Transverse colon (tissue), 3 donors: ENCODE data around the gene TMEM150C.

ENCODE experiments used
- POLR2A ChIP-seq: fragments of 450-650 bp; IDR thresholded peaks from one replicate; pipeline ENCODE4 v1.6.1; 2016; ENCODE audit warnings: antibody characterized with exemption, mild to moderate bottlenecking, moderate library complexity
- TF ChIP-seq, protein P1 (sequence below), 5 experiments: fragments of 200-600 bp in 3 of 5; fragments of 450-650 bp in 2 of 5; sonication (generic) in 3 of 5; IDR thresholded peaks; 1 replicate in 2 of 5; 2 replicates in 3 of 5; pipeline ENCODE4 v1.5.1; 2016 to 2017; ENCODE audit warnings: antibody characterized with exemption in 5 of 5, inconsistent platforms in 3 of 5, mild to moderate bottlenecking in 2 of 5, moderate library complexity in 1 of 5

DNA sequence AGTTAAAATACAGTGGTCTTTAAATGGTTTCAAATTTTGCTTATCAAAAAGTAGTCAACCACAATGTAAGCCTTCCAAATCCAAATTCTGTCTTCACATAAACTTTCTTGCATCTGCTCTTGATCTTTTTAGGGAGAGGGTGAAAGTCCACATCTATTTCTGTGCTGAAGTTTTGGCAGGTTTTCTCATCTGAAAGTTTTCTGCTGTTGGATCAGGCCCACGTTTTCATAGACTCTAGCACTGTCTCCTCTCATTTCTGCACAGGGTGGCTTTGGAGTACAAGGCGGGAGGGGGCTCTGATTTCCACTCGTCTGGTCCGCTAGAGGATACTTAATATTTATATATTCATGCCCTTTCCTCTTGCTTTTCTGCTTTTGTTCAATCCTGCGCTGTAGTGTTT is 18.1 kb upstream of the TMEM150C start:
- no peak for TF ChIP-seq POLR2A
- TF ChIP-seq, protein P1, sequence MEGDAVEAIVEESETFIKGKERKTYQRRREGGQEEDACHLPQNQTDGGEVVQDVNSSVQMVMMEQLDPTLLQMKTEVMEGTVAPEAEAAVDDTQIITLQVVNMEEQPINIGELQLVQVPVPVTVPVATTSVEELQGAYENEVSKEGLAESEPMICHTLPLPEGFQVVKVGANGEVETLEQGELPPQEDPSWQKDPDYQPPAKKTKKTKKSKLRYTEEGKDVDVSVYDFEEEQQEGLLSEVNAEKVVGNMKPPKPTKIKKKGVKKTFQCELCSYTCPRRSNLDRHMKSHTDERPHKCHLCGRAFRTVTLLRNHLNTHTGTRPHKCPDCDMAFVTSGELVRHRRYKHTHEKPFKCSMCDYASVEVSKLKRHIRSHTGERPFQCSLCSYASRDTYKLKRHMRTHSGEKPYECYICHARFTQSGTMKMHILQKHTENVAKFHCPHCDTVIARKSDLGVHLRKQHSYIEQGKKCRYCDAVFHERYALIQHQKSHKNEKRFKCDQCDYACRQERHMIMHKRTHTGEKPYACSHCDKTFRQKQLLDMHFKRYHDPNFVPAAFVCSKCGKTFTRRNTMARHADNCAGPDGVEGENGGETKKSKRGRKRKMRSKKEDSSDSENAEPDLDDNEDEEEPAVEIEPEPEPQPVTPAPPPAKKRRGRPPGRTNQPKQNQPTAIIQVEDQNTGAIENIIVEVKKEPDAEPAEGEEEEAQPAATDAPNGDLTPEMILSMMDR (IDR thresholded peaks at IDR 0.05), result no peak
